MG63 (cell line): ENCODE results near the gene DLG1. TPM values are rescaled to one million over a fixed set of nuclear protein-coding genes. Genes with fewer than 3 reads are reported as not detected.

Experiments
- DNase-seq: peaks from one replicate; pipeline ENCODE4 v3.0.0-alpha.2; 2020
- H3K27me3 ChIP-seq: fragments of 250-450 bp; sonication (Bioruptor Pico); 2 replicates; pipeline ENCODE4 v1.5.1; 2020; ENCODE audit warnings: mild to moderate bottlenecking, moderate library complexity
- H3K36me3 ChIP-seq: fragments of 250-450 bp; sonication (Bioruptor Pico); 2 replicates; pipeline ENCODE4 v1.5.1; 2020; ENCODE audit warnings: mild to moderate bottlenecking, moderate library complexity
- H3K4me3 ChIP-seq: fragments of 250-450 bp; sonication (Bioruptor Pico); 2 replicates; pipeline ENCODE4 v1.5.1; 2020; ENCODE audit warnings: mild to moderate bottlenecking, moderate library complexity
- H3K9me3 ChIP-seq: fragments of 250-450 bp; sonication (Bioruptor Pico); 2 replicates; pipeline ENCODE4 v1.5.1; 2020; ENCODE audit warnings: mild to moderate bottlenecking, moderate library complexity
- total RNA-seq: library from RNA; depleted of rRNA; stranded (reverse); fragments of >200 nt; shearing (Covaris generic); gene quantifications from 2 replicates; pipeline ENCODE4 v1.2.3, GENCODE V29; 2014; ENCODE audit warnings: low replicate concordance

Gene DLG1
- total RNA-seq, 1 experiment from 2014 or later: 21.3 TPM

DNA sequence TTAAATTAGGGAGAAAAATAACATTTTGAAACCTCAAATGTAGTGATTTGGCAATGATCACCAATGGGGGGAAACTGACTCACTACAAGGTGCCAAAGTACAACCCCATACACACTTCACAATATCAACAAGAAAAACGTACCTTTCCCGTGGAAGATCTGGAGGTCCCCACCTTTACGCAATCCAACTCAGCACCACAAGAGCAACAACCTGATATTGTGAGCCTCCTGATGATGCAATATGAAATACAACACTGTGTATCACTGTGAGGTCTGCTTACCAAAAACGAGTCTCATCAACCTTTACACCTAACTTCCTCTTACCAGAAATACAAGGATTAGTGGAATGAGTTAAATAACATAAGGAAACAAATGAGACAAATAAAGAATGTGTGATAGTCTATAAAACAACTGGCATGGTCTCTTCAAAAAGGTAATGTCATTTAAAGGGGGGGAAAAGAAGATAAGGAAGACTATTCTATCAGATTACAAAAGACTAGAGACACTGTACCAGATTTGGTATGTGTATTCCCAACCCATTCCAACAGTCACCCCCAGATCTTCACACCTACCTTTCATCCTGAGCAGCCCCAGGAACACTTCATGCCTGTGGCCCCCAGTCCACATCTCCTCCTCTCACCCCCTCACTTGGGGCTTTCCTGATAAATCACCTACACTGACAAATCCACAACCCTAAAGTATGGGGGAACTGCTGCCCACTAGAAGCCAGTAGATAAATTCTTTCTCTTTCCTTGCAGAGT lies 27.7 kb downstream of the DLG1 start:
- Histone ChIP-seq H3K27me3 (no peaks in the 10 kb centered on the region), H3K4me3 (no peak overlapping the region), H3K36me3 (peaks cover 59% of the 10 kb centered on the region), H3K9me3 (no peaks in the 10 kb centered on the region)
- DNase-seq: no peak

DNA sequence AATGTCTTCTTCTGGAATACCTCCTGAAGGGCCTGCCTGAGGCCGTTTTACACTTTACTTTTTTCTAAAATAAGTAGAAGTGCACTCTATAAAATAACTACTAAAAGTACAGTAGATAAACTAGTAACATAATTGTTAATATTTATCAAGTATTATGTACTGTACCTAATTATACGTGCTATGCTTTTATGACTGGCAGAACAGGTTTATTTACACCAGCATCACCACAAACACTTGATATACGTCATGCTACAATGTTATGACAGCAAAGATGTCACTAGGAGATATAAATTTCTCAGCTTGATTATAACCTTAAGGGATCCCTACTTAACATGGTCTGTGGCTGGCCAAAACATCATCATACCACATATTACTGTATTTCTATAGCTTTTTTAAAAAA lies 29.4 kb downstream of the DLG1 start:
- no peaks in the 10 kb centered on the region for H3K27me3 ChIP-seq
- DNase-seq: no peak
- no peak overlapping the region for H3K4me3 ChIP-seq
- H3K36me3 ChIP-seq: peaks cover 57% of the 10 kb centered on the region
- H3K9me3 ChIP-seq: no peaks in the 10 kb centered on the region

GRCh38 chr3:197268294-197268693 lies 30.1 kb downstream of the DLG1 start:
- Histone ChIP-seq H3K27me3 (no peaks in the 10 kb centered on the region), H3K4me3 (no peak overlapping the region), H3K9me3 (no peaks in the 10 kb centered on the region), H3K36me3 (peaks cover 58% of the 10 kb centered on the region)
- DNase-seq: no peak

DNA sequence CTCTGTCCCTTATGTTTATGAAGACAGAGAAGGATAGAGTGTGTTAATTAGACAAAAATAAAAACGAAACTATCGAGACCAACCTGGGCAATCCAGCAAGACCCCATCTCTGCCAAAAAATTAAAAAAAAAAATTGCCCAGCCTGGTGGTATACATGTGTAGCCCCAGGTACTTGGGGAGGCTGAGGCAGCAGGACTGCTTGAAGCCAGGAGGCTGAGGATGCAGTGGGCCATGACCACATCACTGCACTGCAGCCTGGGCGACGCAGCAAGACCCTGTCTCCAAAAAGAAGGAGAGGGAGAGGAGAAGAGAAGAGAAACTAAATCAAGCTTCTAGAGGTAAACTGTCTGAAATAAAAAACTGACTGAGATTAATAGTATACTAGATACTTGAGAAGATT lies 32.1 kb downstream of the DLG1 start:
- H3K4me3 ChIP-seq: no peak overlapping the region
- DNase-seq: no peak
- no peaks in the 10 kb centered on the region for H3K9me3 ChIP-seq
- peaks cover 65% of the 10 kb centered on the region for H3K36me3 ChIP-seq
- H3K27me3 ChIP-seq: no peaks in the 10 kb centered on the region

DNA sequence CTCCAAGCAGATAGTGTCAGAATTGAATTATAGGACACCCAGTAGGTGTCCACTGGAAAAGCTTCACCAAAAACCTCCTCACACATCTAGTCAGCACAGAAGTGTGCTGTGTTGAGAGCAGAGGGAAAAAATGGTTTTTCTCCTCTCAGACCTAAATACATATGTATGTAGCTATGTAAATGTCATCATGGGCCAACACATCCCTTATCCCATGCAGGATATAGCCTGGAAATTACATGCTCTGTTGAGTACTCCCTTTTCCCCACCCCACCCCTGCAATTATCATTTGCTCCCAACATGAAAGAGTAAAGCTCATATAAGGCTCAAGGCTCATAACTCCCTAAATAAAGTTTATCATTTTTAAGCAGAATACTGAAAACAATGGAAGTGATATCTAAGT lies 35.7 kb downstream of the DLG1 start:
- no peaks in the 10 kb centered on the region for H3K27me3 ChIP-seq
- H3K4me3 ChIP-seq: no peak overlapping the region
- H3K36me3 ChIP-seq: peaks cover 48% of the 10 kb centered on the region
- no peak for DNase-seq
- no peaks in the 10 kb centered on the region for H3K9me3 ChIP-seq

DNA sequence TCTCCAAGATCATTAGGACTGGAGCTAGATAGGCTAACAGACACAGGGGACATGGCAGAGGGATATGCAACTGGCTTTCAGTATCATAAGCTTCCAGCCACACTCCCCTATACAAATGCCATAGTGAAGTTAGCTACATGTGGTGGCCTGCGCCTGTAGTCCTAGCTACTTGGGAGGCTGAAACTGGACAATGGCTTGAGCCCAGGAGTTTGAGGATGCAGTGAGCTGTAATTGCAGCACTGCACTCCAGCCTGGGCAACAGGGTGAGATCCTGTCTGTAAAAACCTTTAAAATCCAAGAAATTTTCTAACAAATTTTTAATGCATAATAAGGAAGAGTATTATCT lies 37.3 kb downstream of the DLG1 start:
- H3K27me3 ChIP-seq: no peaks in the 10 kb centered on the region
- H3K36me3 ChIP-seq: peaks cover 35% of the 10 kb centered on the region
- DNase-seq: no peak
- no peaks in the 10 kb centered on the region for H3K9me3 ChIP-seq
- H3K4me3 ChIP-seq: no peak overlapping the region

GRCh38 chr3:197260491-197261163 lies 37.8 kb downstream of the DLG1 start:
- H3K27me3 ChIP-seq: no peaks in the 10 kb centered on the region
- no peaks in the 10 kb centered on the region for H3K9me3 ChIP-seq
- H3K36me3 ChIP-seq: peaks cover 35% of the 10 kb centered on the region
- H3K4me3 ChIP-seq: no peak overlapping the region
- no peak for DNase-seq

DNA sequence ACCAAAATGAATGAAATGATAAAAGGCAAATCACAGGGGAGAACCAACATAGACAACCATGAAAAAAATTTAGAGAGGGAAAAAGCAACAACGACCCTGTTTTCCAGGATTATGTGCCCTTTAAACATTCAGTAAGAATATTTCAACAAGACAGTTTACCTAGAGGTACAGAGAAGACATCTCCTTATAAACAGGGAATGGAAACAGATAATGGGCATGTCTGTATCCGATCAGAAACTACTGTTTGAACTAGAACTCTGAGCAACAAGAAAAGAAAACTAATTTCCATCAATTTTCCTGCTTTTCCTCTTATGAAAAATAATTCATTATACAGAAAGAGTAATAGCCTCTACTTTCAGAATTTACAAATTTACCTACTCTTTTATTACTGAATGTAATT lies 39.3 kb downstream of the DLG1 start:
- DNase-seq: no peak
- H3K4me3 ChIP-seq: no peak overlapping the region
- H3K9me3 ChIP-seq: no peaks in the 10 kb centered on the region
- no peaks in the 10 kb centered on the region for H3K27me3 ChIP-seq
- H3K36me3 ChIP-seq: peaks cover 28% of the 10 kb centered on the region

- no peaks in the 10 kb centered on the region for H3K27me3 ChIP-seq
- no peak for DNase-seq
- H3K36me3 ChIP-seq: peaks cover 21% of the 10 kb centered on the region
- H3K9me3 ChIP-seq: no peaks in the 10 kb centered on the region
- H3K4me3 ChIP-seq: no peak overlapping the region
Measured at GRCh38 chr3:197258168-197258755, 40.1 kb downstream of the DLG1 start.

DNA sequence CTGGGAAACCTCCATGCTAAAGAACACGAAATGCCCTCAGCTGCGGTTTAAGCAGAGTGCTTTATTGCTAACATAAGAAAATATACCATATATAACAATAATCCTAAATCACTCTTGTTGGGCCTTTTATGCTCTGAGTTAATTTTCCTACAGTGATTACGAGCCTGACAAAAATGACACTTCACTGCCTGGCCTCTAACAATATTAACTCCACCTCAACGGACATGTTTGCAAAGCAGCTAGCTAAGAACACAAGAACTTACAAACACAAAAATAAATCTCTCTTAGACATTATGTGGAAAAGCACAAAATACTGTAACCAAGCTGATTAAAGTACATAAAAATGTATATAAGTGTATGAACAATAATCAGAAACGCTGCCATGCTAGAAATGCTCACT lies 40.7 kb downstream of the DLG1 start:
- Histone ChIP-seq H3K9me3 (no peaks in the 10 kb centered on the region), H3K4me3 (no peak overlapping the region), H3K36me3 (peaks cover 20% of the 10 kb centered on the region), H3K27me3 (no peaks in the 10 kb centered on the region)
- DNase-seq: no peak

DNA sequence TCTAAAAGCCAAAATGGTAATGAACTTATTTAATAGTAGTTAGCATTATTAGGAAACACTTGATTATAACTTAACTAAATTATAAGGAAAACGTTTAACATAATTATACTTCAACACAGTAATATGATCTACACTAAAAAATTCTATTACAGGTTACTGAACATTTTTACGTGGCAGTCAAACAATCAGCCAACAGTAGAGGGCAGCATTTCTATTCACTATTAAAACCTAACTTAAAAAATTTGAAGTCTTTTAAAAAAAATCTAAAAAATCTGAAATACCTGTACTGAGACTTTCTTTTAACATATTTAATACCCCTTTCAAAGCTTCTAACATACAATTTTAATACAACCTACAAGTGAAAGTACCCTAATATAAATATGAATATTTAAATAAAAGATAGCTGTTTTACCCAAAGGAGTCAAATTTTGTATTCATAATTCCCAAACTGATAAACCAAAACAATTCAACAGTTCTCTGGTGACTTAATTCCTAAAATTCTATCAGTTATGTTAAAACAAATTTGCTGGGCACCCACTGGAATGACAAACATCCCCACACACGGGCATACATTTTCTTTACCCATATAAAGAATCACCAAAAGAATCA lies 41.5 kb downstream of the DLG1 start:
- H3K9me3 ChIP-seq: no peaks in the 10 kb centered on the region
- DNase-seq: no peak
- H3K27me3 ChIP-seq: no peaks in the 10 kb centered on the region

GRCh38 chr3:197256104-197256503 lies 42.3 kb downstream of the DLG1 start:
- Histone ChIP-seq H3K27me3 (no peaks in the 10 kb centered on the region), H3K9me3 (0 out of 2 replicates have a peak, but pooled peaks cover 2% of the 10 kb centered on the region), H3K36me3 (peaks cover 29% of the 10 kb centered on the region), H3K4me3 (no peak overlapping the region)
- DNase-seq: no peak

More for the DNA sequence above, 41.5 kb downstream of the DLG1 start:
- no peak overlapping the region for H3K4me3 ChIP-seq
- H3K36me3 ChIP-seq: peaks cover 27% of the 10 kb centered on the region

DNA sequence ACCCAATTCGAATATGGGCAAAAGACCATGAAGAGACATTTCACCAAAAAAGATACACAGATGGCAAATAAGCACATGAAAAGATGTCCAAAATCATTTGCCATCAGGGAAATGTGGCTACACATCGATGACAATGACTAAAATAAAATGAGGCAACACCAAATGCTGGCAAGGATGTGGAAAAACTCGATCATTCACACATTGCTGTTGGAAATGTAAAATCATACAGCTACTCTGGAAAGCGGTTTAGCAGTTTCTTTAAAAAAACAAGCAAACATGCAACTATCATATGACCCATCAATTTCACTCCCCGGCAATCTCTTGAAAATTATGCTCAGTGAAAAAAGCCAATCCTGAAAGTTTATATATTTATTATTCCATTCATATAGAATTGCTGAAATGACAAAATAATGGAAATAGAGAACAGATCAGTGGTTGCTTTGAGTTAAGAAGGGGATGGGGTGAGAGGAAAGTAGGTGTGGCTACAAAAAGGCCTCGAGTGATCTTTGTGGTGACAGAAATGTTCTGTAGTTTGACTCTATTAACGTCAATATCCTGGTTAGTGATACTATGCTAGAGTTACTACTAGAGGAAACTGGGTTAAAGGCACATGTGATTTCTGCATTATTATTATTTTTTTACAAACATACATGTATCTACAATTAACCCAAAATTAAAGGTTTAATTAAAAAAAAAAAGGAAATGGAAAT lies 45.0 kb downstream of the DLG1 start:
- DNase-seq: no peak
- Histone ChIP-seq H3K27me3 (no peaks in the 10 kb centered on the region), H3K9me3 (peaks cover 19% of the 10 kb centered on the region), H3K4me3 (no peak overlapping the region), H3K36me3 (peaks cover 50% of the 10 kb centered on the region)

DNA sequence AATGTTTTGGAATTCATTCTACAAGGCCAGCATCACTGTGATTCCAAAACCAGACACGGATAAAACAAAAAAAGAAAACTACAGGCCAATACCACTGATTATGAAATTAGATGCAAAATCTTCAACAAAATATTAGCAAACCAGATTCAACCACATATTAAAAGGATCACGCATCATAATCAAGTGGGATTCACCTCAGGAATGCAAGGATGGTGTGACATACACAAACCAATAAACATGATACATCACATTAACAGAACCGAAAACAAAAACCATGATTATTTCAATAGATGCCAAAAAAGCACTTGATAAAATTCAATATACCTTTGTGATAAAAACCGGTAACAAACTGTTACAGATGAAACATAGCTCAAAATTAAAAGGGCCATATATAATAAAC lies 48.9 kb downstream of the DLG1 start:
- H3K36me3 ChIP-seq: peaks cover 75% of the 10 kb centered on the region
- DNase-seq: no peak
- H3K27me3 ChIP-seq: no peaks in the 10 kb centered on the region
- no peak overlapping the region for H3K4me3 ChIP-seq
- peaks cover 35% of the 10 kb centered on the region for H3K9me3 ChIP-seq

GRCh38 chr3:197248341-197248740 lies 50.1 kb downstream of the DLG1 start:
- peaks cover 42% of the 10 kb centered on the region for H3K9me3 ChIP-seq
- no peak overlapping the region for H3K4me3 ChIP-seq
- peaks cover 87% of the 10 kb centered on the region for H3K36me3 ChIP-seq
- DNase-seq: no peak
- H3K27me3 ChIP-seq: no peaks in the 10 kb centered on the region

DNA sequence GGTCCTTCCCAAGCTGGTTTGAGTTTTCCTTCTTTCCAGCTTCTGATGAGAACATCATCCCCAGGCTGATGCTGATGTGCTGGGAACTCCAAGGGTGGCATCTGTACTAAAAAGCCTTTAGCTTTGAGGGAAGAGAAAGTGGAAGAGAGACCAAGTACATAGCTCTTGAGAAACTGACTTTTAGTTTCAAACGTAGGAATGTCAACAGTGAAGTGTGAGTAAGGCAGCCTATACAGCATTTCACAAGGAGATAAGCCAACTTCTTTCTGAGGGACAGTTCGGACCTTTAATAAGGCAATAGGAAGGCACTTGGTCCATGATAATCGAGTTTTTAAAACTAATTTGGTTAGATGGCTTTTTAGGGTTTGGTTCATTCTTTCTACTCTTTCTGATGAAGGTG lies 53.7 kb downstream of the DLG1 start:
- Histone ChIP-seq H3K36me3 (peaks cover 74% of the 10 kb centered on the region), H3K27me3 (no peaks in the 10 kb centered on the region), H3K4me3 (no peak overlapping the region), H3K9me3 (peaks cover 56% of the 10 kb centered on the region)
- DNase-seq: no peak
